Ovary (tissue), 9 donors: Measurements from ENCODE around the gene WDR83. TPM values are rescaled to one million over a fixed set of nuclear protein-coding genes. Genes with fewer than 3 reads are reported as not detected.

Source experiments
- DNase-seq, 5 donors: peaks; one replicate each; pipeline ENCODE4 v3.0.0-alpha.2; 2019 to 2020
- H3K27ac ChIP-seq, 2 donors: fragments of 200-600 bp; one replicate each; pipeline versions ENCODE4 v1.5.1 to v1.8.0; 2019 to 2022
- H3K27me3 ChIP-seq: fragments of 200-600 bp; one replicate; pipeline ENCODE4 v1.8.0; 2022
- H3K36me3 ChIP-seq: fragments of 200-600 bp; sonication (generic); one replicate; pipeline ENCODE4 v1.5.1; 2019
- H3K4me1 ChIP-seq: one replicate; pipeline ENCODE4 v1.8.1; 2013; ENCODE audit warnings: mild to moderate bottlenecking, moderate library complexity; ENCODE audit not compliant: insufficient read depth
- H3K4me3 ChIP-seq: fragments of 200-600 bp; sonication (generic); one replicate; pipeline ENCODE4 v1.5.1; 2017
- H3K9me3 ChIP-seq, 2 donors: fragments of 200-600 bp in 1 of 2; sonication (generic) in 1 of 2; one replicate each; pipeline versions ENCODE4 v1.5.1 to v1.8.1; 2013 to 2019; ENCODE audit warnings: mild to moderate bottlenecking in 1 of 2, moderate library complexity in 1 of 2
- CTCF ChIP-seq, 3 donors: fragments of 450-650 bp in 2 of 3; fragments of 200-600 bp in 1 of 3; IDR thresholded peaks; one replicate each; pipeline versions ENCODE4 v1.5.1 to v1.8.0; 2016 to 2022; ENCODE audit warnings: antibody characterized with exemption in 3 of 3, mild to moderate bottlenecking in 1 of 3
- EP300 ChIP-seq: sonication (generic); formaldehyde crosslinking; IDR thresholded peaks from one replicate; pipeline ENCODE4 v1.6.1; 2017; ENCODE audit warnings: antibody characterized with exemption
- POLR2A ChIP-seq: fragments of 450-650 bp; IDR thresholded peaks from one replicate; pipeline ENCODE4 v1.6.1; 2017; ENCODE audit warnings: antibody characterized with exemption, mild to moderate bottlenecking, moderate library complexity
- WGBS, 3 donors: extraction: QIAGEN DNeasy Blood & Tissue Kit in 1 of 3; methylation state at CpG; one replicate each; pipeline versions ENCODE4 v1.1.5 to v1.1.7; 2013 to 2017; 5-methylcytosine and 5-hydroxymethylcytosine counted together
- intact Hi-C, 4 donors: fragments of 100-400 bp; cut with DNase I; formaldehyde crosslinking; loops; one replicate each; pipeline versions ENCODE4 v1.11.0 to v1.15.1; 2022 to 2023
- polyA plus RNA-seq, 2 donors: library from polyadenylated mRNA; stranded (reverse); fragments of 200-250 nt in 1 of 2; fragments of 350-450 nt in 1 of 2; fragmentation: Illumina TruSeq in 1 of 2; extraction: RNeasy Lipid Tissue Mini Kit (QIAGEN cat#74804) in 1 of 2; gene quantifications; one replicate each; pipeline ENCODE4 v1.2.3, GENCODE V29; 2013 to 2014
- total RNA-seq, 7 donors: library from RNA; depleted of rRNA in 2 of 7; stranded (reverse); fragments of >200 nt in 2 of 7; fragmentation: NEBNext Ultra II Directional in 3 of 7; extraction: Animal tissue kit (Norgen Biotek cat#: 25700) in 3 of 7; gene quantifications; one replicate each; pipeline versions ENCODE4 v1.1.0 to v1.2.4, GENCODE V29; 2016 to 2023
- donor health status: DM: no; HTN: no; CAD: no; lungs with moderate emphysema.
- donor health status: DM: no; HTN: no; CAD: no.
- donor health status: Bipolar disorder and iron deficiency.
- donor health status: DM: yes; HTN: yes; CAD: no.
- donor health status: DM: no; HTN: no; CAD: no.
- donor health status: DM: yes; HTN: yes; CAD: no.

WDR83 gene
- total and polyA plus RNA-seq, 9 donors, result 2.8 to 16.3 (median 11.9) TPM

- TF ChIP-seq POLR2A (no peak), CTCF (IDR thresholded peaks at IDR 0.05) (no peak)
- no peak for DNase-seq
- no peak overlapping the region for H3K4me3 ChIP-seq
- no peaks in the 10 kb centered on the region for H3K27me3 ChIP-seq
- H3K4me1 ChIP-seq, result no peaks in the 10 kb centered on the region
- H3K27ac ChIP-seq, result no peak overlapping the region
- no peaks in the 10 kb centered on the region for H3K9me3 ChIP-seq
- intact Hi-C loops, result no loop called here
- WGBS, 3 donors, result 83 to 86% (median 85%) methylated on average over 33 of the region's 33 CpGs
- H3K36me3 ChIP-seq, result no peaks in the 10 kb centered on the region
These were observed 35.1 kb downstream of the WDR83 start for GRCh38 chr19:12701596-12702282.

- H3K27ac ChIP-seq, result no peak overlapping the region
- intact Hi-C loops, result no loop called here
- TF ChIP-seq CTCF (IDR thresholded peaks at IDR 0.05), result no peak
- no peak overlapping the region for H3K4me3 ChIP-seq
- H3K27me3 ChIP-seq, result no peaks in the 10 kb centered on the region
- DNase-seq, result no peak
- no peaks in the 10 kb centered on the region for H3K36me3 ChIP-seq
- WGBS, 3 donors, result 58 to 63% (median 61%) methylated on average over 9 of the region's 9 CpGs
- no peaks in the 10 kb centered on the region for H3K9me3 ChIP-seq
- H3K4me1 ChIP-seq, result no peaks in the 10 kb centered on the region
These were observed 36.4 kb downstream of the WDR83 start for GRCh38 chr19:12703046-12703445.

GRCh38 chr19:12705169-12705568, 38.6 kb downstream of the WDR83 start:
- 88 to 91% (median 90%) methylated on average over 13 of the region's 13 CpGs for WGBS, 3 donors
- no peaks in the 10 kb centered on the region for H3K4me1 ChIP-seq
- no peak for TF ChIP-seq POLR2A
- TF ChIP-seq EP300, result no peak
- TF ChIP-seq CTCF (IDR thresholded peaks at IDR 0.05), result no peak
- H3K27me3 ChIP-seq, result no peaks in the 10 kb centered on the region
- H3K27ac ChIP-seq, result no peak overlapping the region
- intact Hi-C loops, result no loop called here
- no peak overlapping the region for H3K4me3 ChIP-seq
- no peak for DNase-seq
- H3K36me3 ChIP-seq, result no peaks in the 10 kb centered on the region
- H3K9me3 ChIP-seq, result no peaks in the 10 kb centered on the region

- Histone ChIP-seq H3K9me3 (no peaks in the 10 kb centered on the region), H3K27me3 (no peaks in the 10 kb centered on the region), H3K4me3 (no peak overlapping the region), H3K4me1 (no peaks in the 10 kb centered on the region), H3K27ac (no peak overlapping the region), H3K36me3 (no peaks in the 10 kb centered on the region)
- WGBS, 3 donors, result 87 to 92% (median 87%) methylated on average over 29 of the region's 29 CpGs
- TF ChIP-seq EP300 (no peak), CTCF (IDR thresholded peaks at IDR 0.05) (no peak), POLR2A (no peak)
- DNase-seq, result no peak
- intact Hi-C loops, result no loop called here
These were observed 39.2 kb downstream of the WDR83 start for GRCh38 chr19:12705654-12706331.
